IPS DF 6.9 (cell line): ENCODE data around the gene UQCC2.

Experiments
- DNase-seq: peaks from one replicate; pipeline ENCODE4 v3.0.0-alpha.2; 2013; ENCODE audit warnings: low read depth, low spot score
- H3K27ac ChIP-seq: one replicate; pipeline ENCODE4 v1.5.1; 2013; ENCODE audit warnings: low read length, control low read depth
- H3K27me3 ChIP-seq: 2 replicates; pipeline ENCODE4 v1.6.1; 2013; ENCODE audit warnings: mild to moderate bottlenecking, low read length; ENCODE audit not compliant: control insufficient read depth, insufficient read depth
- H3K36me3 ChIP-seq: 2 replicates; pipeline ENCODE4 v1.6.1; 2013; ENCODE audit warnings: low read length; ENCODE audit not compliant: control insufficient read depth, insufficient read depth
- H3K4me1 ChIP-seq: 2 replicates; pipeline ENCODE4 v1.6.1; 2013; ENCODE audit warnings: low read length; ENCODE audit not compliant: control insufficient read depth, insufficient read depth
- H3K4me3 ChIP-seq: 2 replicates; pipeline ENCODE4 v1.5.1; 2013; ENCODE audit warnings: mild to moderate bottlenecking, low read length
- H3K9me3 ChIP-seq: 2 replicates; pipeline ENCODE4 v1.6.1; 2013; ENCODE audit warnings: low read length, inconsistent platforms; ENCODE audit not compliant: control insufficient read depth, insufficient read depth
- WGBS: extraction: QIAGEN DNeasy Blood & Tissue Kit; methylation state at CpG from one replicate; pipeline ENCODE4 v1.1.7; 2013; ENCODE audit warnings: mixed read lengths, missing lambda C conversion rate; ENCODE audit not compliant: insufficient read length, insufficient coverage; 5-methylcytosine and 5-hydroxymethylcytosine counted together

The UQCC2 gene

DNA sequence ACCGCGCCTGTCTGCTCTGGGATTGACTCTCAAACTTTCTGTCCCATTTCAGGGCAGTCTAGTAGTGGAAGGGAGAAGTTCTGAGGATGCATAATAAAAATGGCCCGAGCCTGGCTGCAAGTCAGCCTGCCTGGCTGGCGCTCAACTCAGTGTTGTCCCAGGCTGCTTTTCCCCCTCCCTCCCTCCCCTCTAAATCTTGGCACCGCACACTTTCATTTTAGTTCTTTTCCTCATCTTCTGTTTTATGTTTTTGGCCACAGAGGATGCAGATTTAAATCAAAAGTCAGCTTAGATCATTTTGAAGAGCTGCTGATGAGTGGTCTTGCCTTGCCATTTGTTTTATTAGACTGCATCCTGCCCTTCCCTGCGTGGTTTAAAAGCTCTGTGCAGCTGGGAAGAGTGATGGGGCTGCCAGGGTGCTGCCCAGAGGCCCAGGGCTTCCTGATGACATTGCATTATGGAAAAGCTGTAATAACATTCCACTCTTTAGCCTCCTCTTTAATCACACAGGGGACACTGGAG lies 6.5 kb upstream of the UQCC2 start:
- no peaks in the 10 kb centered on the region for H3K9me3 ChIP-seq
- no peak for DNase-seq
- no peak overlapping the region for H3K4me3 ChIP-seq
- no peaks in the 10 kb centered on the region for H3K4me1 ChIP-seq
- WGBS, result no CpG with 5 or more reads among the region's 6 CpGs
- H3K27me3 ChIP-seq, result no peaks in the 10 kb centered on the region; the same call in 1 of the 2 replicates
- H3K36me3 ChIP-seq, result no peaks in the 10 kb centered on the region
- H3K27ac ChIP-seq, result no peak overlapping the region

DNA sequence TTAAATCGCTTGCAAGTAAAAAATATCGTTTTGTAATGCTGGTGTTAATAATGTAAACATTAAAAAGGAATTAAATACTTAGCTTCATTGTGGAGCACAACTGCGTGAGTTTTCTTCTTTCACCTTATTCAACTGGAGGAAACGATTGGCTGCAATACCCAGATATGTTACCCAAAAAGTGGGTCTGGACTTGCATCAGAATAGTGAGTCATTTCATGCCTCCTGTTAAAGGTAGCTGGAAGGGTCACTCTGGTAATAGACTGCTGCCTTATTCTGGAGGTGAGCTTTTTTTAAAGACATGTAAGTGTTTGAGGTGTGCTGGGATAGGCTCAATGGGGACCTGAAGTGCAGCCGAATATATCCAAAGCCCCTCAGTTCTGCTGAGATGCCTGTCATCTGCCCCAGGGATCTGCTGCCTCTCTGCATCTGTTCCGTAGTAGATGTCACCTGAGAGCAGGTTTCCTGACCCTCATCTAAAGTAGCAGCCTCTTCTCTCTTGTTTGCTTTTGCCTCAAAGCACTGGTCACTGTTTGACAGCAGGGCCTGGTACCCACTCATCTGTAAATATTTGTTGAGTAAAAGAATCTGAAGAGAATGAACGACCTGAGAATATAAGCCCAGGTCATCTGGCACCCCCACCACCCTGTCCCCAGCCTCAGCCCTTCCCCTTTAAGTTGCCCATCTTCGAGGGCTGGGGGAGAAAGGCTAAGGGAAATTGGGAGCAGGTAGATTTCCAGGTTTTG lies 5.6 kb upstream of the UQCC2 start:
- WGBS, result no CpG with 5 or more reads among the region's 8 CpGs
- Histone ChIP-seq H3K4me3 (no peak overlapping the region), H3K9me3 (no peaks in the 10 kb centered on the region), H3K27ac (no peak overlapping the region), H3K36me3 (no peaks in the 10 kb centered on the region), H3K27me3 (no peaks in the 10 kb centered on the region; the same call in 1 of the 2 replicates), H3K4me1 (no peaks in the 10 kb centered on the region)
- no peak for DNase-seq

DNA sequence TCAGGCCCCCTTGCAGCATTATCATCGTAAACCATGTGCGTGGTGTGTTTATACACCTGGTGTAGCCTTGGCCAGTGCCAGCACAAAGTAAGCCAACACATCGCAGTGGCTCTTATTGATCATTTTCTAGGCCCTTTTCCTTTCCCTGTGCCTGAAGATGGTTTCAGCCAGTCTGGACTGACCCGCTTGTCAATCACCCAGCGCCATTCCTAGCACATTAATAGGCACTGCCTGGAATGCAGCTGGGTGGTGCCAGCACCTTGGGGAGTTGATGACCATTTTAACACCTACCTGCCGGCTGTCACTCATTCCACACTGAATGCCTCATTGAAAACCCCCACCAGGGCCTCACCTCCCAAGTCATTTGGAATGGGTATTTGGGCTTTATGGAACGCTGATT lies 4.9 kb upstream of the UQCC2 start:
- Histone ChIP-seq H3K27ac (no peak overlapping the region), H3K4me3 (no peak overlapping the region), H3K27me3 (no peaks in the 10 kb centered on the region; the same call in 1 of the 2 replicates), H3K36me3 (no peaks in the 10 kb centered on the region), H3K9me3 (no peaks in the 10 kb centered on the region), H3K4me1 (no peaks in the 10 kb centered on the region)
- WGBS, result no CpG with 5 or more reads among the region's 7 CpGs
- DNase-seq, result no peak

DNA sequence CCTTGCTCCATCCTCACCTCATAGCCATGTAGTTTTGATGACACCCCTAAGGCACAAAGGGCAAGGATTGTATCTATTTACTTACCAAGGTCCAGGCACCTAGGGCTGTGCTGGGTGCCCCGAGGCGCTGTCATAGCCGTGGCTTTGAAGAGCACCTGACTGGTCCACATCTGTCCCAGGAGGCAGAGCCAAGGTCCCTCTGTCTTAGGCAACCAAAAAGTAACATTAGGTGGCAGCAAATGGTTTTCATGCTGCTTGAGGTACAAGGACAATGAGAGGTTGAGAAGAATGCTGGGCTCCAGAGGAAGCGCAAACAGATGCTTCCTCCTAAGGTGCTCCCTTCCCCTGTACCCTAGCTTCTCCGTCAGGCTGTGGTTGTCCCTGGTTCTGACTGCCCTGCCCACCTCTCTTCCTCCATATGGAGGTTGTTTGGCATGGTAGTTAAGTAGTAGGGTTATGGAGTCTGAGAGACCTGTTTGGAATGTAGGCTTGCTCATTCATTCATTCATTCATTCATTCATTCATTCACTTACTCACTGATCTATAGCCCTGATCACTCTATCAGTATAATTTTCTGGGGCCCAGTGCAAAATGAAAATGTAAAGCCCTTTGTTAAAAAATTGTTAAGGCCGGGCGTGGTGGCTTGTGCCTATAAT lies 3.0 kb upstream of the UQCC2 start:
- H3K4me1 ChIP-seq, result peaks cover 3% of the 10 kb centered on the region; the same call in 1 of the 2 replicates
- DNase-seq, result no peak
- no peaks in the 10 kb centered on the region; the same call in 1 of the 2 replicates for H3K36me3 ChIP-seq
- no peak overlapping the region for H3K4me3 ChIP-seq
- H3K27me3 ChIP-seq, result no peaks in the 10 kb centered on the region; the same call in 1 of the 2 replicates
- no CpG with 5 or more reads among the region's 7 CpGs for WGBS
- no peaks in the 10 kb centered on the region for H3K9me3 ChIP-seq
- H3K27ac ChIP-seq, result no peak overlapping the region

DNA sequence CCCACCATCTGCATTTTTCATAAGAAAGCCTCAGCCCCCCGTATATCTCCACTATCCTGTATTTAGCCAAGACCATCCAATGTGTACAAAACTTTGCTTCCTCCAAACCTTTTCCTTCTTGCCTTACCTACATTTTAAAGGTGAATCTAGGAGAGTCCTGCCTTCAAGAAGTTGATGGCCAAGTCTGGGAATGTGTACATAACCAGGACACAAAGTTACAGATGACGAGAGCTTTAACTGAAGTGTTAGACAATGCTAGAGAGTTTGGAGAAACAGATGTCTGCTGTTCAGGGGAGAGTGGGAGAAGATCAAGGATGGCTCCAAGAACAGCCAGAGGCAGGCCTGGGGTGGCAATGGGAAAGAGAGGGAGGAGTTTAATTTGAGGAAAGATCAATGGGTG lies 2.3 kb upstream of the UQCC2 start:
- Histone ChIP-seq H3K27ac (no peak overlapping the region), H3K27me3 (no peaks in the 10 kb centered on the region; the same call in 1 of the 2 replicates), H3K36me3 (peaks cover 3% of the 10 kb centered on the region; the same call in 1 of the 2 replicates), H3K4me3 (no peak overlapping the region), H3K4me1 (peaks cover 3% of the 10 kb centered on the region; the same call in 1 of the 2 replicates), H3K9me3 (no peaks in the 10 kb centered on the region)
- WGBS, result no CpG with 5 or more reads among the region's 2 CpGs
- no peak for DNase-seq

DNA sequence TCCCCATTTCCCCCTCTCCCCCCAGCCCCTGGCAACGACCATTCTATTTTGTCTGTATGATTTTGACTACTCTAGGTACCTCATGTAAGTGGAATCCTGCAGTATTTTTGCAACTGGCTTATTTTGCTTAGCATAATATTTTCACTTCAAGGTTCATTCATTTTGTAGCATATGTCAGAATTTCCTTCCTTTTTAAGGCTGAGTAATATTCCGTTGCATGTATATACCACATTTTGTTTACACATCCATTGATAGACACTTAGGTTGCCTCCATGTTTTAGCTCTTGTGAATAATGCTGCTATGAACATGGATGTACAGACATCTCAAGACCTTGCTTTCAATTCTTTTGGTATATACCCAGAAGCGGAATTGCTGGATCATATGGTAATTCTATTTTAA lies 1.4 kb upstream of the UQCC2 start:
- Histone ChIP-seq H3K27me3 (no peaks in the 10 kb centered on the region), H3K27ac (no peak overlapping the region), H3K4me1 (peaks cover 3% of the 10 kb centered on the region; the same call in 1 of the 2 replicates), H3K36me3 (peaks cover 5% of the 10 kb centered on the region; the same call in 1 of the 2 replicates), H3K4me3 (no peak overlapping the region), H3K9me3 (no peaks in the 10 kb centered on the region)
- WGBS, result no CpG with 5 or more reads among the region's 3 CpGs
- no peak for DNase-seq

DNA sequence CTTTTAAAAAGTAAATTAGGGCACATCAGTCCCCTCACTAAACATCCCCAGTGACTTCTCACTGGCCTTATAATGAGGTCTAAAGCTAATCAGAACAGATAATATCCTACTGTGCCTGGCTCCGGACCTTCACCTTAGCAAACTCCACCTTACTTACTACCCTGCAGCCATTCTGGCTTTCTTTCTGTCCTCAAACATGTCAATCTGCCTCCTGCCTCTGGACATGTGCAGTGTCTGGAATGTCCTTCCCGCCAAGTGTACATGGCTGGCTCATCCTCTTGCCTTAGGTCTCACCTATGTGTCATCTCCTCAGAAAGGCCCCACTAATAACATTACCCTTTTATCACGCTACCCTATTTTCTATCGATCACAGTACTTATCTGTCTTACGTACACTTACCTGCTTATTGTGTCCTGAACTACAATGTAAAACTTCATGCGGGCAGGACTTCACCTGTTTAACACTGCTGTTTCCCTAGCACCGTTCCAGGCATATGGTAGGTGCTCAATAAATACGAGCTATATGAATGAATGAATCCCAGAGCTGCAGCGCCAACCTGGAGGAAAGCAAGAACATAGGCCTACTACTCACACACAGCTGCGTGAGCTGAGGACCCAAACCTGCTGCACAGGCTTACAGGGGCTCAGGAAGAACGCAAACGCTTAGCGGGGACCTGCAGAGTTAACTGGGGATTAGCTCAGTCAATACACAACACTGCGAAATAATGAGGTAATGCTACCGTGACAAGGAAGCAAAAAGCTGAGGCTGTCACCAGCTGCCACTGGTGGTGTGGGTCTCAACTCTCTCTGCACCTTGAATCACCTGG lies 991 bp downstream of the UQCC2 start:
- WGBS, result 100% methylated on average over 3 of the region's 15 CpGs
- no peaks in the 10 kb centered on the region for H3K27me3 ChIP-seq
- no peak for DNase-seq
- no peaks in the 10 kb centered on the region for H3K9me3 ChIP-seq
- H3K36me3 ChIP-seq, result peaks cover 5% of the 10 kb centered on the region; the same call in 1 of the 2 replicates
- H3K4me1 ChIP-seq, result peaks cover 3% of the 10 kb centered on the region; the same call in 1 of the 2 replicates
- no peak overlapping the region for H3K27ac ChIP-seq
- H3K4me3 ChIP-seq, result peak overlapping the region; percentile 88; the same call in 1 of the 2 replicates

DNA sequence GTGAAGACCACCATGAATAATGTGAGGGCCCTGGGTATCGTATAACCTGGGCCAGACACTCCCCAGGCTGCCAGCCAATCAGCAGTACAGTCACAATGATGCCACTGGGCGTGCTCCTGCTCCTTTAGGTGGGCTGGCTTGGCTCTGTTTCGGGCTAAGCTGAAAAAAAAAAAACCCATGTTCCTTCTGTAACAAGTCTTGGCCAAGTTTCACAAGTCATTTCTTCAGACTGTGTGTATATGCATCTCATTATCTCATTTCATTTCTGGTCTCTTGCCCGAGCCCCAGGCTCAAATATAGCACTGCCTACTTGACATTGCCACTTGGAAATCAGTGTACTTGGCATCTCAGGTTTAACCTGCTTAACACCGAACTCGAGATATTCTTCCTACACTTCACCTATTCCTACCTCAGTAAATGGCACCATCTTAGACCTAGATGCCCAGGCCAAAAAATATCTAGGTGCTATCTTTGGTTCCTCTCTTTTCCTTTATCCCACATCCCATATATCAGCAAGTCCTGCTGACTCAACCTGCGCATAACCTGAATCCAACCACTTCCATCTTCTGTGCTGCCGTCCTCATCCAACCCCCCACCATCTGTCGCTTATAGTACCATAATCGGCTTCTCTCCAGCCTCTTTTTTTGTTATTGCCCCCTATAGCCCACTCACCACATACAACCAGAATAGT lies 1.8 kb downstream of the UQCC2 start:
- H3K4me1 ChIP-seq, result peaks cover 3% of the 10 kb centered on the region; the same call in 1 of the 2 replicates
- H3K27ac ChIP-seq, result no peak overlapping the region
- peaks cover 5% of the 10 kb centered on the region; the same call in 1 of the 2 replicates for H3K36me3 ChIP-seq
- no peaks in the 10 kb centered on the region for H3K27me3 ChIP-seq
- no peak overlapping the region for H3K4me3 ChIP-seq
- no CpG with 5 or more reads among the region's 10 CpGs for WGBS
- DNase-seq, result no peak
- H3K9me3 ChIP-seq, result no peaks in the 10 kb centered on the region

DNA sequence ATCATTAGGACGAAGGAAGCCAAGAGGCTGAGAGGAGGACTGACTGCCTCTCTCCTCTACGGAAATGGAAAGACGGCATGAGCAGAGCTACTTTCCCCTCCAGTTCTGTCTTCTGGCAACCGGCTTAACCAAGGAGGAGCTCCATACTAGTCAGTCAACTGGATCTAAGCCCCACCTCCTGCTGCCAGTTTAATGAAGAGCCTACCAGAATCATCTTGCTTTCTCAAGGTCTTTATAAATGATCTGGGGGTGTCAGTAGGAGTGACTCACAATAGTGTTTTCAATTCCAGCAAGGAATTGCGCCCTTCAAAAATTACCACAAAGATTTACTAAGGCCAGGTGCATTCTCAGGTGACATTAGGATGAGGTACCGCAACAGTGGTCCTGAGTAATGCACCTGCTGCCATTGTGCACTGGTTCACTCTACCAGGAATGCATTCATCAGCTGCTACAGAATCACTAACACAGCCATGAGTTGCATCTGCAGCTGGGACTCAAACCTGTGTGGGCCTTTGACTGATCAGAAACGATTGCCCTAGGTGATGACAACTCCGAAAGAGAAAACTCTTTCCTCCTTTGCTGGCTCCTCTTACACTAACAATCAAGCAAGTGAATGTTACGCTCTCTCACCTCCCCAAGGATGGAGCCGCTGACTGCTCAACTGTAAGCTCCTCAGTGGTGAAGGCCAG lies 2.8 kb downstream of the UQCC2 start:
- H3K9me3 ChIP-seq, result no peaks in the 10 kb centered on the region
- peaks cover 5% of the 10 kb centered on the region; the same call in 1 of the 2 replicates for H3K36me3 ChIP-seq
- no CpG with 5 or more reads among the region's 10 CpGs for WGBS
- no peak overlapping the region for H3K4me3 ChIP-seq
- no peak overlapping the region for H3K27ac ChIP-seq
- H3K27me3 ChIP-seq, result no peaks in the 10 kb centered on the region
- no peak for DNase-seq
- peaks cover 3% of the 10 kb centered on the region; the same call in 1 of the 2 replicates for H3K4me1 ChIP-seq
